ENCODE results near the gene TMEM178A.

TMEM178A gene

GRCh38 chr2:39645826-39646225, 19.9 kb upstream of the TMEM178A start:
- H3K27me3 ChIP-seq (ENCODE audit: control insufficient read depth, insufficient read depth, low read length) = no peaks in the 10 kb centered on the region
- H3K9me3 ChIP-seq (ENCODE audit: control insufficient read depth, low read length) = no peaks in the 10 kb centered on the region
- H3K9ac ChIP-seq = no peak overlapping the region
- no peak overlapping the region for H3K27ac ChIP-seq
- no peak overlapping the region for H3K4me3 ChIP-seq (ENCODE audit: low read depth, low read length)
- no peaks in the 10 kb centered on the region for H3K79me2 ChIP-seq
- no peak overlapping the region for H2AFZ ChIP-seq
- no peaks in the 10 kb centered on the region for H3K4me1 ChIP-seq
- H3K4me2 ChIP-seq (ENCODE audit: low read length) = no peak overlapping the region
- no peaks in the 10 kb centered on the region for H3K36me3 ChIP-seq (ENCODE audit: control insufficient read depth, insufficient read depth, low read length)
- TF ChIP-seq CTCF (IDR thresholded peaks at IDR 0.05) = no peak

DNA sequence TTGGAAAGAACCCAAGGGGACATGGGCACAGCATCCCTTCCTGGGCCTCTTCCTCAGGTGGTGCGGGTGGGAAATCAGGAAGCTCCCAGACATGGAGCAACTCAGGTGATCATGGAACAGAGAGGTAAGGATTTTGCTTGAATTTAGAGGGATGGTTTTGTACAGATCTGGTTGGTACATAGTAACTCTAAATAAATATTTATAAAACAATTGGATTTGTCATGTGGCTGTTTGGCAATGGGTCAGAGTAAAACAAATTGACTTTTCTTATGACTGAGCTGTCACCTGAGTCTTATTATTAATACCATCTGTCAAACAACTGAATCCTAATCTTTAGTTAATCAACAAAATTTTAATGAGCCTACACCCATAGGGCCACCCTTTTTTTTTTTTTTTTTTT, 19.4 kb upstream of the TMEM178A start:
- H3K27ac ChIP-seq = no peak overlapping the region
- no peaks in the 10 kb centered on the region for H3K36me3 ChIP-seq (ENCODE audit: control insufficient read depth, insufficient read depth, low read length)
- no peak overlapping the region for H2AFZ ChIP-seq
- H3K4me1 ChIP-seq = no peaks in the 10 kb centered on the region
- no peak overlapping the region for H3K9ac ChIP-seq
- no peak overlapping the region for H3K4me3 ChIP-seq (ENCODE audit: low read depth, low read length)
- H3K27me3 ChIP-seq (ENCODE audit: control insufficient read depth, insufficient read depth, low read length) = no peaks in the 10 kb centered on the region
- H3K4me2 ChIP-seq (ENCODE audit: low read length) = no peak overlapping the region
- H3K9me3 ChIP-seq (ENCODE audit: control insufficient read depth, low read length) = no peaks in the 10 kb centered on the region
- TF ChIP-seq CTCF (IDR thresholded peaks at IDR 0.05) = no peak
- H3K79me2 ChIP-seq = no peaks in the 10 kb centered on the region

GRCh38 chr2:39647104-39647765, 18.5 kb upstream of the TMEM178A start:
- H3K4me3 ChIP-seq (ENCODE audit: low read depth, low read length) = no peak overlapping the region
- no peak for TF ChIP-seq CTCF (IDR thresholded peaks at IDR 0.05)
- H3K27me3 ChIP-seq (ENCODE audit: control insufficient read depth, insufficient read depth, low read length) = no peaks in the 10 kb centered on the region
- no peak overlapping the region for H2AFZ ChIP-seq
- H3K36me3 ChIP-seq (ENCODE audit: control insufficient read depth, insufficient read depth, low read length) = no peaks in the 10 kb centered on the region
- no peak overlapping the region for H3K9ac ChIP-seq
- H3K9me3 ChIP-seq (ENCODE audit: control insufficient read depth, low read length) = no peaks in the 10 kb centered on the region
- no peaks in the 10 kb centered on the region for H3K4me1 ChIP-seq
- H3K27ac ChIP-seq = no peak overlapping the region
- H3K4me2 ChIP-seq (ENCODE audit: low read length) = no peak overlapping the region
- no peaks in the 10 kb centered on the region for H3K79me2 ChIP-seq

DNA sequence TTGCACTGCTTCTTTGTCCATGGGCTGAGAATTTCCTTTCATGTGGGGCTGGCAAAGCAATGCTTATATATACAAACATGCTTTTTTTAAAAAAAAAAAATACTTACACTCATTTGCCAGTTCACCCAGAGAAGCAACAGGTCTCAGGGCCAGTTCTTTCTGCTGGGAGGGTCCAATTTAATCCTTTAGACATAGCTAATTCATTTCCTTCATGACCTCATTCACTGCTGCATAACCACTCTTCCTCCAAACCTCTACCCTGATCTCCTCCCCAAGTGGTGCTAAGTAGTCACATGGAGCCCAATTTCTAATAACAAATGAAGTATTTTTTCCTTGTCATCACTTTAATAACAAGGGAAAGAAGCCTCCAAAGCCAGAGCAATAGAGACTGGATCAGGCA, 17.1 kb upstream of the TMEM178A start:
- Histone ChIP-seq H3K36me3 (ENCODE audit: control insufficient read depth, insufficient read depth, low read length) (no peaks in the 10 kb centered on the region), H2AFZ (no peak overlapping the region), H3K4me3 (ENCODE audit: low read depth, low read length) (no peak overlapping the region), H3K79me2 (no peaks in the 10 kb centered on the region), H3K27ac (no peak overlapping the region), H3K9me3 (ENCODE audit: control insufficient read depth, low read length) (no peaks in the 10 kb centered on the region), H3K4me1 (no peaks in the 10 kb centered on the region), H3K4me2 (ENCODE audit: low read length) (no peak overlapping the region), H3K9ac (no peak overlapping the region), H3K27me3 (ENCODE audit: control insufficient read depth, insufficient read depth, low read length) (no peaks in the 10 kb centered on the region)
- TF ChIP-seq CTCF (IDR thresholded peaks at IDR 0.05) = no peak

DNA sequence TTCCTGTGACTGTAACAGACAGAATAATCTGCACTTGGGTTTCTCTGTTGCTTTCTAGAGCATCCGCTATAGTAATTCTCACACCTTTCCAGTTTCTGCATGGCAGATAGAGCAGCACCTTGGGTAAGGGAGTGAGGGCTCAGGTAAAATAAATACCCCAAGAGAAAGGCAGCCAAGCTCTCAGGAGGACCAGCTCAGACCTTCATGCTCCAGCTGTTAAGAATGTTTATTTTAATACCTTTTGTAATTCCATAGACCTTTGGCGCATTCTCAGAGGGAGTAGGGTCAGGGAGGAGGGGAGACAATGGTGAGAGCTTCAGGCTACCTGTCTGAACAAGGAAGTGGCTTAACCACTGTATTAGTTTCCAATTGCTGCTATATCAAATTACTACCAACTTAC, 16.2 kb upstream of the TMEM178A start:
- H3K4me2 ChIP-seq (ENCODE audit: low read length) = no peak overlapping the region
- no peaks in the 10 kb centered on the region for H3K27me3 ChIP-seq (ENCODE audit: control insufficient read depth, insufficient read depth, low read length)
- no peak overlapping the region for H2AFZ ChIP-seq
- H3K4me1 ChIP-seq = no peaks in the 10 kb centered on the region
- H3K79me2 ChIP-seq = no peaks in the 10 kb centered on the region
- no peaks in the 10 kb centered on the region for H3K36me3 ChIP-seq (ENCODE audit: control insufficient read depth, insufficient read depth, low read length)
- H3K9ac ChIP-seq = no peak overlapping the region
- TF ChIP-seq CTCF (IDR thresholded peaks at IDR 0.05) = no peak
- H3K4me3 ChIP-seq (ENCODE audit: low read depth, low read length) = no peak overlapping the region
- no peaks in the 10 kb centered on the region for H3K9me3 ChIP-seq (ENCODE audit: control insufficient read depth, low read length)
- no peak overlapping the region for H3K27ac ChIP-seq

Measured in parathyroid adenoma (tissue), 2 donors.